ENCODE data around the gene AUP1.
A peak's percentile ranks its signal among the peaks of the same experiment; 100 is the strongest.

Gene AUP1

GRCh38 chr2:74533464-74533863 lies 4.0 kb upstream of the AUP1 start:
- no peak for DNase-seq

GRCh38 chr2:74532222-74532621 lies 2.7 kb upstream of the AUP1 start:
- DNase-seq: peak in 2 of 5 experiments; percentile 11 to 76

GRCh38 chr2:74531666-74532065 lies 2.2 kb upstream of the AUP1 start:
- DNase-seq: no peak

GRCh38 chr2:74530239-74531187 lies 1.0 kb upstream of the AUP1 start:
- peak in 3 of 5 experiments; percentile 33 to 82 (median 71) for DNase-seq

- peak in 2 of 5 experiments; percentile 22 to 55 for DNase-seq
Measured at GRCh38 chr2:74528600-74529356, 728 bp downstream of the AUP1 start.

- no peak for DNase-seq
Measured at GRCh38 chr2:74527741-74528140, 1.8 kb downstream of the AUP1 start.

GRCh38 chr2:74526649-74527230 lies 2.8 kb downstream of the AUP1 start:
- no peak for DNase-seq

GRCh38 chr2:74525717-74526648 lies 3.5 kb downstream of the AUP1 start, which contains the start of gene DQX1:
Gene DQX1, minus strand, starts transcription at chr2:74526231. Its CDS starts 502 bp downstream, at chr2:74525729.
- peak in 1 of 5 experiments; percentile 58 for DNase-seq

- DNase-seq: no peak
Measured at GRCh38 chr2:74524955-74525716, 4.4 kb downstream of the AUP1 start.

- DNase-seq: no peak
Measured at GRCh38 chr2:74524005-74524404, 5.5 kb downstream of the AUP1 start.

- no peak for DNase-seq
Measured at GRCh38 chr2:74522516-74522915, 7.0 kb downstream of the AUP1 start.

- DNase-seq: no peak
Measured at GRCh38 chr2:74516650-74517049, 12.9 kb downstream of the AUP1 start.

- peak; percentile 44 to 86 (median 68) for DNase-seq
Measured at GRCh38 chr2:74515981-74516633, 13.4 kb downstream of the AUP1 start.

- peak in 1 of 5 experiments; percentile 26 for DNase-seq
Measured at GRCh38 chr2:74515271-74515980, 14.1 kb downstream of the AUP1 start.

- DNase-seq: peak in 1 of 5 experiments; percentile 29
Measured at GRCh38 chr2:74514368-74515270, 14.9 kb downstream of the AUP1 start, which contains the start of gene TLX2. Gene TLX2, plus strand, starts transcription at chr2:74514450. Its CDS starts 357 bp downstream, at chr2:74514807.

GRCh38 chr2:74513605-74514367 lies 15.7 kb downstream of the AUP1 start:
- peak in 1 of 5 experiments; percentile 59 for DNase-seq

GRCh38 chr2:74512744-74513604 lies 16.5 kb downstream of the AUP1 start:
- DNase-seq: no peak
